DOHH2 (cell line): ENCODE results near the gene HP.

Source experiments
- H3F3A ChIP-seq: fragments of 200-600 bp; sonication (generic), shearing (Covaris generic); 2 replicates; pipeline ENCODE4 v1.6.0; 2016; ENCODE audit warnings: antibody characterized with exemption, mild to moderate bottlenecking; ENCODE audit not compliant: control insufficient read depth, insufficient read depth
- H3K27ac ChIP-seq: fragments of 200-600 bp; sonication (generic); 2 replicates; pipeline ENCODE4 v1.5.1; 2014; ENCODE audit warnings: low read depth, mild to moderate bottlenecking, low read length, moderate library complexity
- H3K27me3 ChIP-seq: fragments of 200-600 bp; sonication (generic); 2 replicates; pipeline ENCODE4 v1.6.1; 2014; ENCODE audit warnings: mild to moderate bottlenecking, low read length, mixed read lengths; ENCODE audit not compliant: control insufficient read depth
- H3K36me3 ChIP-seq: fragments of 200-600 bp; sonication (generic); 2 replicates; pipeline ENCODE4 v1.6.1; 2014; ENCODE audit warnings: mild to moderate bottlenecking, low read length, moderate library complexity, mixed read lengths; ENCODE audit not compliant: control insufficient read depth
- H3K4me1 ChIP-seq: fragments of 200-600 bp; sonication (generic); 2 replicates; pipeline ENCODE4 v1.6.1; 2014; ENCODE audit warnings: mild to moderate bottlenecking, low read length, mixed read lengths; ENCODE audit not compliant: control insufficient read depth
- H3K4me2 ChIP-seq: fragments of 200-600 bp; sonication (generic); 2 replicates; pipeline ENCODE4 v1.6.0; 2014; ENCODE audit warnings: mild to moderate bottlenecking, low read length, moderate library complexity
- H3K4me3 ChIP-seq: fragments of 200-600 bp; sonication (generic); 2 replicates; pipeline ENCODE4 v1.5.1; 2014; ENCODE audit warnings: mild to moderate bottlenecking, low read length, mixed read lengths
- H3K79me2 ChIP-seq: fragments of 200-600 bp; sonication (generic); 2 replicates; pipeline ENCODE4 v1.6.1; 2014; ENCODE audit warnings: mild to moderate bottlenecking, low read length, mixed read lengths; ENCODE audit not compliant: control insufficient read depth
- H3K9me2 ChIP-seq: fragments of 200-600 bp; sonication (generic); replicated peaks from 2 replicates; pipeline ENCODE4 v1.6.1; 2014; ENCODE audit warnings: mild to moderate bottlenecking, low read length, mixed read lengths; ENCODE audit not compliant: control insufficient read depth
- H3K9me3 ChIP-seq: fragments of 200-600 bp; sonication (generic); 2 replicates; pipeline ENCODE4 v1.6.1; 2014; ENCODE audit warnings: antibody characterized with exemption, low read length, mixed read lengths; ENCODE audit not compliant: control insufficient read depth, insufficient read depth
- H4K20me1 ChIP-seq: fragments of 200-600 bp; sonication (generic); 2 replicates; pipeline ENCODE4 v1.6.0; 2014; ENCODE audit warnings: low read depth, mild to moderate bottlenecking, antibody characterized with exemption, low read length, moderate library complexity; ENCODE audit not compliant: control insufficient read depth, insufficient read depth
- CTCF ChIP-seq: fragments of 200-600 bp; sonication (generic); IDR thresholded peaks from one replicate; pipeline ENCODE4 v1.5.1; 2014; ENCODE audit warnings: antibody characterized with exemption, mild to moderate bottlenecking, low read depth, low read length; ENCODE audit not compliant: poor library complexity, severe bottlenecking
- EZH2phosphoT487 ChIP-seq: fragments of 200-600 bp; sonication (generic); IDR thresholded peaks from 2 replicates; pipeline ENCODE4 v1.6.1; 2017; ENCODE audit warnings: borderline replicate concordance, mild to moderate bottlenecking, antibody characterized with exemption, low read length, moderate library complexity, mixed read lengths

HP gene

GRCh38 chr16:72014675-72015074, 39.6 kb upstream of the HP start:
- peaks cover 10% of the 10 kb centered on the region for H3K79me2 ChIP-seq
- H3K9me2 ChIP-seq = no peaks in the 10 kb centered on the region
- peaks cover 8% of the 10 kb centered on the region for H3K4me1 ChIP-seq
- H3K9me3 ChIP-seq = no peaks in the 10 kb centered on the region
- H3K27me3 ChIP-seq = no peaks in the 10 kb centered on the region
- H4K20me1 ChIP-seq = no peaks in the 10 kb centered on the region
- TF ChIP-seq EZH2phosphoT487 = no peak
- TF ChIP-seq CTCF = no peak
- H3K36me3 ChIP-seq = peaks cover 41% of the 10 kb centered on the region
- H3K4me2 ChIP-seq = no peak overlapping the region
- H3K27ac ChIP-seq = no peak overlapping the region
- no peak overlapping the region for H3K4me3 ChIP-seq
- 0 out of 2 replicates have a peak, but pooled peaks cover 2% of the 10 kb centered on the region for H3F3A ChIP-seq

GRCh38 chr16:72015124-72015523, 39.2 kb upstream of the HP start:
- H3K27ac ChIP-seq = no peak overlapping the region
- H3K36me3 ChIP-seq = peaks cover 37% of the 10 kb centered on the region
- H3K4me1 ChIP-seq = peaks cover 3% of the 10 kb centered on the region; the same call in 1 of the 2 replicates
- H3K9me3 ChIP-seq = no peaks in the 10 kb centered on the region
- no peaks in the 10 kb centered on the region for H3K27me3 ChIP-seq
- H3K9me2 ChIP-seq = no peaks in the 10 kb centered on the region
- H3K4me2 ChIP-seq = no peak overlapping the region
- TF ChIP-seq EZH2phosphoT487 (no peak), CTCF (no peak)
- H3K4me3 ChIP-seq = no peak overlapping the region
- H3F3A ChIP-seq = 0 out of 2 replicates have a peak, but pooled peaks cover 1% of the 10 kb centered on the region
- peaks cover 6% of the 10 kb centered on the region for H3K79me2 ChIP-seq
- H4K20me1 ChIP-seq = no peaks in the 10 kb centered on the region

- no peak overlapping the region for H3K27ac ChIP-seq
- H3K79me2 ChIP-seq = no peaks in the 10 kb centered on the region
- H3K9me2 ChIP-seq = no peaks in the 10 kb centered on the region
- no peaks in the 10 kb centered on the region for H4K20me1 ChIP-seq
- no peaks in the 10 kb centered on the region for H3K9me3 ChIP-seq
- peaks cover 35% of the 10 kb centered on the region for H3K36me3 ChIP-seq
- no peaks in the 10 kb centered on the region for H3K27me3 ChIP-seq
- TF ChIP-seq EZH2phosphoT487 (no peak), CTCF (no peak)
- no peaks in the 10 kb centered on the region for H3K4me1 ChIP-seq
- H3K4me3 ChIP-seq = no peak overlapping the region
- no peaks in the 10 kb centered on the region for H3F3A ChIP-seq
- H3K4me2 ChIP-seq = no peak overlapping the region
Measured at GRCh38 chr16:72018470-72018869, 35.8 kb upstream of the HP start.

- H3K9me3 ChIP-seq = no peaks in the 10 kb centered on the region
Measured at GRCh38 chr16:72021043-72021442, 33.3 kb upstream of the HP start.

More at GRCh38 chr16:72021043-72021442, 33.3 kb upstream of the HP start:
- no peaks in the 10 kb centered on the region for H4K20me1 ChIP-seq
- H3K4me2 ChIP-seq = no peak overlapping the region
- H3K36me3 ChIP-seq = peaks cover 38% of the 10 kb centered on the region
- H3F3A ChIP-seq = no peaks in the 10 kb centered on the region
- H3K27me3 ChIP-seq = no peaks in the 10 kb centered on the region
- TF ChIP-seq CTCF = no peak
- TF ChIP-seq EZH2phosphoT487 = no peak
- H3K4me1 ChIP-seq = no peaks in the 10 kb centered on the region
- no peaks in the 10 kb centered on the region for H3K9me2 ChIP-seq
- no peak overlapping the region for H3K4me3 ChIP-seq
- H3K27ac ChIP-seq = no peak overlapping the region
- H3K79me2 ChIP-seq = no peaks in the 10 kb centered on the region
